Measurements from ENCODE around the gene BHLHE40.
A peak's percentile ranks its signal among the peaks of the same experiment; 100 is the strongest.

Gene BHLHE40

GRCh38 chr3:5019411-5020241 is 40.4 kb downstream of the BHLHE40 start:
- DNase-seq (ENCODE audit: low read depth in 2 of 2): peak; percentile 53 to 77

DNA sequence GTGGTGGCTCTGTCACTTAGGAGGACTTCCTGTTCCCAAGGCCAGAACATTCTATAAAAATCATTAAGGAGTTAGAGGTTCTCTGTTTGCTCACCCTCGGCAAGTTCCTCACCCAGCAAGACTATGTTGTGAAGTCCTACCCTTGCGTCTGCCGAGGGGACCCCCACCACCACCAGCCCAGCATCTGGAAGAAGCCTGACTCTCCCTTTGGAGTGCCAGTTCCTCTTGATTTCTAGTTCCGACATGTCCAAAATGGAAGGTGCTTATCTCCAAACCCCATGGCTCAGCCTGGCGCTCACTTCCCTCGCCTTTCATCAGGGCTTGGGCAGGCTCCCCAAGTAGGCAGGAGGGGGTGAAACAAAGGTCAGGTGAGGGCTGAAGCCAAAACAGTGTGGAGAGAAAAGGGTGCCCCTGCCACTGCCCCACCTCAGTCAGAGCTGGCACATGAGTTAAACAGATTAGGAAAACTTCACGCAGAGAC is 41.0 kb downstream of the BHLHE40 start:
- DNase-seq (ENCODE audit: low read depth in 2 of 2): no peak

DNA sequence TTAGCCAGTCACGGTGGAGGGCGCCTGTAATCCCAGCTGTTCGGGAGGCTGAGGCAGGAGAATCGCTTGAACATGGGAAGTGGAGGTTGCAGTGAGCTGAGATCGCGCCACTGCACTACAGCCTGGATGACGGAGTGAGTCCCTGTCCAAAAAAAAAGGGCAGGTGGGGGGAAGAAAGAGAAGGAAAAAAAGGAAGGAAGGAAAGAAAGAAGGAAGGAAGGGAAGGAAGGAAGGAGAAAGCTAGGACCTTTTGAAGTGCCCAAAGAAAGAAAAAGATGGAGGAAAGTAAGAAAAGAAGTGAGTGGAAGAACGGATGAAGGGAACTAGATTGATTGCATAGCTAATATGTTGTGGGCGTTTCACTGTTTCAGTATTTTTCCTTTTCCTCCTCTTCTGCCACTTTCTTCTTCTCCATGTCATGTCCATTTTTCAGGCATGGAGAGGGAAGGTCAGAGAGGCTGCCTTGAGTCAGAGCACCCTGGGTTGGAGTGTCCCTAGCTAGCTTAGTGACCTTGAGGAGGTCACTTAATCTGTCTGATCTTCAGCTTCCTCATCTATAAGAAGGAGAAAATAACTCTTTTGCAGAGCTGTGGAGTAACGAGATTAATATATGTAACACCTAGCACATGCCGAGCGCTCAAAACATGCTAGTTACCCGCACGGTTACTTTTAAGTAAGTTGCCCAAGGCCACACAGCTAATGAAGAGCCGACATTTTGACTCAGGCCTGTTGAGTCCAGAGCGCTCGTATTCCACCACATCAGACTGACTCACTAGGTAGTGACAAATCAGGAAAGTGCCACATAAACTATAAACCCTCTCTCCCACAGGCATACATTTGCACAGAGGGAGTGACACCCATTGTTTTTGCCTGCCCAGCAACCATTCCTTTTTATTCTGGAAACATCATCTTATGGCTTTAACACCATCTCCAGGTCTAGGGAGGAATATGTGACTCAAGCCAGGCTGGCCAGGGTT is 42.2 kb downstream of the BHLHE40 start:
- no peak for DNase-seq (ENCODE audit: low read depth in 2 of 2)

- no peak for DNase-seq (ENCODE audit: low read depth in 2 of 2)
Observed at GRCh38 chr3:5022187-5022965, 43.1 kb downstream of the BHLHE40 start.

DNA sequence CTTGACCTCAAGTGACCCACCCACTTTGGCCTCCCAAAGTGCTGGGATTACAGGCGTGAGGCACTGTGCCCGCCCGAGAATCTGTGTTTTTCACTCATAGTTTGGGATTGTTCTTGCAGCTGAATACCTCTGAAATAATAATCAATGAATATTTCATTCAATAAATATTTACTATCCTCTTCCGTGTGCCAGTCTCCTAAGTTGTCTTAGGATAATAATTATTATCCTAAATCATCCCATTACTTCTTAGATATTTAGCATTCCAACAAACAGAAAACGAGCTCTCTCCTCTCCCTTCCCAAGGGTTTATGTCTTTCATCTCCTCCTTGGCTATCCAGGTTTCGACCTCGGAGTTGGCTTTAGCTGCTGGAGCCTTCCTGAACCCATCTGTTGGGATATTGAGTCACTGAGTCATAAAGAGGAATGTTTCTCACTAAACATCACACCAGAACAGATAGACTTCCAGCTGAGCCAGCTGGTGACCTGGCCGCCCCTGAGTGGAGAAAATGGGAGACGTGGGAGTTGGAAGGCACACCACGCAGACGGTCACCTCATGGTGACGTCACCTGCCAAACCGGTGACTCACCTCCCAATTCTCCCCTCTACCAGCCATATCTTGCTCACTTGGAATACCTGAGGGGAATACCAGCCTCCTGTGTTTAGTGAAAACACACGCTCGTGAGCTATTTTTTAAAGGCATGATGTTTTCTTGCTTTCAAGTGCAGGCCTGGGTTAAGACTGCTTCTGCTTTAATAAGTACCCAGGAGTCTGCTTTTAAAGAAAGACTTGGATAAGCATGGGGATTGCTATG is 43.9 kb downstream of the BHLHE40 start:
- no peak for DNase-seq (ENCODE audit: low read depth in 2 of 2)

GRCh38 chr3:5023777-5024346 is 44.6 kb downstream of the BHLHE40 start:
- DNase-seq (ENCODE audit: low read depth in 2 of 2): no peak

DNA sequence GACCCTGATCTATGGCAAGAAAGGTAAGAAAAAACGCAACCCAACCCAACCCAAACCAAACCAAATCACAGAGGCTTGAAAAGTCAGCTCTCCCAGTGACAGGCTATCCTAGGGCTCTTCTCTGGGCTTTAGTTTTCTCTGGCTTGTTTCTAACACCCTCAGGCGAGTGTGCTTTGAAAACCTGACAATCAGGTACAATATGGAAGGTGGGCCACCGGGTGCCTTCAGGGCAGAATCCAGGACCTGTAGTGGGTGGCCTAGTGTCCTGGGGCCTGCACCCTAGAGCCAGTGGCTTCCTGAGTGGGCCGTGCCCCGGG is 46.8 kb downstream of the BHLHE40 start:
- no peak for DNase-seq (ENCODE audit: low read depth in 2 of 2)

DNA sequence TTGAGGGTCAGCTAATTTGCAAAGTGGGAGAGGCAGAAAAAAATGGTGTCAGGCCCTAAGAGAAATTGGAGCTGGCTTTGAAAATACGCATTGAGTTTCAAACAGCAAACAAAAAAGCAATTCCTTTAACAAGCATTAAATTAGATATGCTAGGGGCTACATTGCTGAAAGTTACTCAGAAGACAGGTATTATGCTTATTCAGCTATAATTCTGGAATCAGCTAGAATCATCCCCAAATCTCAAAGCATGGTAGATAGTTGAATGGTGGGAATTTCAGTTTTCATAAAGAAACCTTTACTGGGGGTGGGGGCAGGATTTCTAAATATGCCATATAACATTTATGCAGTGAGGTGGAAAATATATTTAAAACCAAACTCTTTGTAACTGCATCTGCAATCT is 50.5 kb downstream of the BHLHE40 start:
- DNase-seq (ENCODE audit: low read depth in 2 of 2): no peak

DNA sequence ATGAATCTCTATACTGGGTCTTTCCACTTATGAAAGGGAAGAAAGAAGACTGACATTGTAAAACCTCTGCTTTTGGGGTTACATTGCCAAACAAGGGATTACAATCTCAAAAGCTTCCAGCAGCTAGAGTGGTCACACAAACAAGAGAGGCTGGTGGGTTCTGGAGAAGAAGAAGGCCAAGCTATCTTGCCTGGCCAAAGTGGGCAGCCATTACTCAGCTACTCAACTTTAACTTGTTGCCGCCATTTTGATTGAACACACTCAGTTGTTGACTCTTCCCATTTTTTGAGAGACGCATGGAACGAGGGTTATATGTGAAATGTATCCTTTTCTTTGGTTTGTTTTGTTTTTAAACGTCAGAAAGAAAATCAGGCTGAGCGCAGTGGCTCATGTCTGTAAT is 50.9 kb downstream of the BHLHE40 start:
- no peak for DNase-seq (ENCODE audit: low read depth in 2 of 2)

DNA sequence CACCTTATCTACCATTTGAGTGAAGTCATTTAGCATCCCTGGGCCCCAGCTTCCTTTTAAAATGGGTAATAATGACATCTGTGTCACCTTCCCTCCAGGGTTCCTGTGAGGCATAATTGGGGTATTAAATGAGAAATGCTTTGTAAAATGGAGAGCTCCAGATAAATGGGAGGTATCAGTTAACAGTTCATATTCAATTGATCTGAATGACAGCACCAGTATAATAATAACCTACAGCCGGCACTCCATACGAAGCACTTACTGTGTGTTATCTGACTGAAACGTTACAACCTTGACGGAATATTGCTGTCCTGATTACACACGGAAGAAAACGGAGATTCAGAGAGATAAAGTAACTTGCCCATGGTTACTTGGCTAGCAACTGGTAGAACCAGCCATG is 53.6 kb downstream of the BHLHE40 start:
- no peak for DNase-seq (ENCODE audit: low read depth in 2 of 2)
